ENCODE data around the gene SRRM3. TPM values are rescaled to one million over a fixed set of nuclear protein-coding genes. Genes with fewer than 3 reads are reported as not detected.
A peak's percentile ranks its signal among the peaks of the same experiment; 100 is the strongest.
"Not testable (repeated sequence)": the region's sequence is repeated elsewhere in the genome, so short reads cannot be mapped to it uniquely, and the experiment has no call there.

SRRM3 gene
- total RNA-seq, 1 donor from 2014 or later: 1.6 TPM

GRCh38 chr7:76187272-76187671 lies 14.4 kb upstream of the SRRM3 start:
- no peak for DNase-seq (ENCODE audit: low spot score)

- DNase-seq (ENCODE audit: low spot score): no peak
Observed at GRCh38 chr7:76189276-76189675, 12.4 kb upstream of the SRRM3 start.

GRCh38 chr7:76191783-76192240 lies 9.9 kb upstream of the SRRM3 start:
- DNase-seq (ENCODE audit: low spot score): no peak

- no peak for DNase-seq (ENCODE audit: low spot score)
Observed at GRCh38 chr7:76193466-76193865, 8.2 kb upstream of the SRRM3 start.

GRCh38 chr7:76193883-76194282 lies 7.8 kb upstream of the SRRM3 start:
- no peak for DNase-seq (ENCODE audit: low spot score)

GRCh38 chr7:76196786-76197185 lies 4.9 kb upstream of the SRRM3 start:
- no peak for DNase-seq (ENCODE audit: low spot score)

GRCh38 chr7:76198202-76198601 lies 3.5 kb upstream of the SRRM3 start:
- no peak for DNase-seq (ENCODE audit: low spot score)

- DNase-seq (ENCODE audit: low spot score): no peak
Observed at GRCh38 chr7:76202666-76203030, 952 bp downstream of the SRRM3 start.

- DNase-seq (ENCODE audit: low spot score): no peak
Observed at GRCh38 chr7:76204147-76204546, 2.5 kb downstream of the SRRM3 start.

- DNase-seq (ENCODE audit: low spot score): no peak
Observed at GRCh38 chr7:76206633-76207032, 4.9 kb downstream of the SRRM3 start.

- DNase-seq (ENCODE audit: low spot score): no peak
Observed at GRCh38 chr7:76209310-76209709, 7.6 kb downstream of the SRRM3 start.

GRCh38 chr7:76211216-76211615 lies 9.5 kb downstream of the SRRM3 start:
- DNase-seq (ENCODE audit: low spot score): no peak

- not testable (repeated sequence) for DNase-seq (ENCODE audit: low spot score)
Observed at GRCh38 chr7:76215349-76215748, 13.7 kb downstream of the SRRM3 start.

GRCh38 chr7:76216381-76217082 lies 14.8 kb downstream of the SRRM3 start:
- DNase-seq (ENCODE audit: low spot score): no peak

GRCh38 chr7:76217942-76218566 lies 16.4 kb downstream of the SRRM3 start:
- no peak for DNase-seq (ENCODE audit: low spot score)

- DNase-seq (ENCODE audit: low spot score): no peak
Observed at GRCh38 chr7:76220185-76221057, 18.7 kb downstream of the SRRM3 start.

- no peak for DNase-seq (ENCODE audit: low spot score)
Observed at GRCh38 chr7:76222333-76222732, 20.6 kb downstream of the SRRM3 start.

- DNase-seq (ENCODE audit: low spot score): no peak
Observed at GRCh38 chr7:76222839-76223238, 21.1 kb downstream of the SRRM3 start.

GRCh38 chr7:76223286-76223972 lies 21.7 kb downstream of the SRRM3 start:
- no peak for DNase-seq (ENCODE audit: low spot score)

- no peak for DNase-seq (ENCODE audit: low spot score)
Observed at GRCh38 chr7:76224695-76225094, 23.0 kb downstream of the SRRM3 start.

- DNase-seq (ENCODE audit: low spot score): peak; percentile 18
Observed at GRCh38 chr7:76225379-76225778, 23.7 kb downstream of the SRRM3 start.

- no peak for DNase-seq (ENCODE audit: low spot score)
Observed at GRCh38 chr7:76225951-76226350, 24.3 kb downstream of the SRRM3 start.

All from mucosa of gallbladder (tissue), 1 donor.